Omental fat pad (tissue), 4 donors: ENCODE results near the gene XPNPEP2. TPM values are rescaled to one million over a fixed set of nuclear protein-coding genes. Genes with fewer than 3 reads are reported as not detected.

Experiments
- ATAC-seq: fragments of 150-250 bp; one replicate; pipeline ENCODE4 v1.9.1; 2016; ENCODE audit warnings: mild to moderate bottlenecking, moderate library complexity; ENCODE audit not compliant: low FRiP score
- DNase-seq: peaks from one replicate; pipeline ENCODE4 v3.0.0-alpha.2; 2019; ENCODE audit warnings: low spot score
- total RNA-seq, 4 donors: library from RNA; depleted of rRNA; stranded (reverse); fragments of >200 nt; gene quantifications; one replicate each; pipeline ENCODE4 v1.1.0, GENCODE V29; 2016
- TF ChIP-seq, protein P1 (sequence below), 3 donors: fragments of 450-650 bp; IDR thresholded peaks; one replicate each; pipeline ENCODE4 v1.5.1; 2016 to 2017; ENCODE audit warnings: antibody characterized with exemption in 3 of 3, mild to moderate bottlenecking in 3 of 3, moderate library complexity in 2 of 3

Gene XPNPEP2
- total RNA-seq, 4 donors from 2014 or later, result 2.4 to 7.8 (median 5.3) TPM

DNA sequence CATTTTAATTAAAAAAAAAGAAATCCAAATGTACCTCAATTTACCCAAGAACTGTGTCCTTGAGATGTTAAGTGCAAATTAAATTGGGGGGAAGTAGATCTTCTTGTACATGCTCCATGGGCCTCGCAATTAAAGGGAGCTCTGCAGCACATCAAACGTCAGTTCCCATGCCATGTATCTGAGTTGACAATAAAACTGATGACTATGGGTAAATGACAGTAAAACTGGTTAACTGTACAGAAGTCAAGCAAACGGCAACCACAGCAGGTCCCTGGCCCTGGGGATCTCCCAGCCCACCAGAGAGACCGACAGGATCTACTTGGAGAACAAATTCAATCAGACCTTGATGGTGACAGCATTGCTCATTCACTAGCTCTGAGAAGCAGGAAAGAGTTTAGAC, 32.8 kb upstream of the XPNPEP2 start:
- ATAC-seq (no peak), DNase-seq (no peak)
- TF ChIP-seq, protein P1, sequence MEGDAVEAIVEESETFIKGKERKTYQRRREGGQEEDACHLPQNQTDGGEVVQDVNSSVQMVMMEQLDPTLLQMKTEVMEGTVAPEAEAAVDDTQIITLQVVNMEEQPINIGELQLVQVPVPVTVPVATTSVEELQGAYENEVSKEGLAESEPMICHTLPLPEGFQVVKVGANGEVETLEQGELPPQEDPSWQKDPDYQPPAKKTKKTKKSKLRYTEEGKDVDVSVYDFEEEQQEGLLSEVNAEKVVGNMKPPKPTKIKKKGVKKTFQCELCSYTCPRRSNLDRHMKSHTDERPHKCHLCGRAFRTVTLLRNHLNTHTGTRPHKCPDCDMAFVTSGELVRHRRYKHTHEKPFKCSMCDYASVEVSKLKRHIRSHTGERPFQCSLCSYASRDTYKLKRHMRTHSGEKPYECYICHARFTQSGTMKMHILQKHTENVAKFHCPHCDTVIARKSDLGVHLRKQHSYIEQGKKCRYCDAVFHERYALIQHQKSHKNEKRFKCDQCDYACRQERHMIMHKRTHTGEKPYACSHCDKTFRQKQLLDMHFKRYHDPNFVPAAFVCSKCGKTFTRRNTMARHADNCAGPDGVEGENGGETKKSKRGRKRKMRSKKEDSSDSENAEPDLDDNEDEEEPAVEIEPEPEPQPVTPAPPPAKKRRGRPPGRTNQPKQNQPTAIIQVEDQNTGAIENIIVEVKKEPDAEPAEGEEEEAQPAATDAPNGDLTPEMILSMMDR (IDR thresholded peaks at IDR 0.05), result no peak

DNA sequence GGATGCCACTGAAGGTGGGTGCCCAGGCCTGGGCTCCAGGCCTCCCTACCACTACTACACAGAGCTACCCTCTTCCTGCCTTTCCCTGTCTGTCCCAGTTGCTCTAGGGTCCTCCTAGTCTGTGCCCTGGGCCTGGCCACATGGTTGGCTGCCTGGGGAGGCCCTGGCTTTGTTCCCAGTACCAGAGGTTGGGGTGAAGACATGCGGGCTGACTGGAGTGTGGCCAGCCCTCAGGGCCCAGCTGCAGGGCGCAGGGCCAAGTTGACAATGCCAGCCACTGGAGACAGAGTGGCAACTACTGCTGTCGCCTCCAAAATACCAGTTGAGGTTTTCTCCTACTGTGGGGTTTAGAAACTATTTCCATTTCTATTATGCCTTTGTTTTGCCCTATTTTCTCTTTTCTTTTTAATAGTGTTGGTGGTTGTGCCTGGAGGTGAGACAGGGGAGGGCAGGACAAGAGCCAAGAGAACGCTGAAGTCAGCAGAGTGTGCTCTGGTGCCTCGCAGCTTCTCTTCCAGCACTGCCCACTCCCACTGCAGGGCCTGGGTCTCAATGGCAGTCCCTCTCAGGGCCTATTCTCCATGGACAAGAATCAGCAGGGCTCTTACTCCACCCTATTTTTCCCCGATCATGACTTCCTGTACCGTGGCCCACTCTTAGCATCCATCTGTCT, 32.2 kb upstream of the XPNPEP2 start:
- DNase-seq (no peak), ATAC-seq (no peak)
- TF ChIP-seq, protein P1 (IDR thresholded peaks at IDR 0.05), result no peak

GRCh38 chrX:129714581-129714980, 24.2 kb upstream of the XPNPEP2 start:
- ATAC-seq (no peak), DNase-seq (no peak)
- TF ChIP-seq, protein P1 (IDR thresholded peaks at IDR 0.05), result no peak

DNA sequence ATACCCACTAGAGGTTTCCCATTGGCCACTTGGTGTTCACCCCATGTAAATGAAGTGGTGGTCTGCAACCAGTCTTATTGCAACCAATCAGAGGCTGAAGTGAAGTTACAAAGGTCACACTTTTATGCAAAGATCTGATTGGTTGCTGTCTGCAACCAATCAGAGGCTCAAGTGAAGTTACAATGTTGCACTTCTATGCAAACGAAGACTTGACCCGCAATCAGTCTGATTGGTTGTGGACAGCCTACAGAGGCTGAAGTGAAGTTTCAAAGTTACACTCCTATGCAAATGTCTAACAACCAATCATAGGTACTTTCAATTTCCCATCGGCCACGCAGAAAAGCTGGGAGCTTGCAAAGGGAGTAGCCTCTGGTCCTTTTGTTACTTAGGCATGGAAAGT, 22.3 kb upstream of the XPNPEP2 start:
- TF ChIP-seq, protein P1 (IDR thresholded peaks at IDR 0.05), result no peak
- DNase-seq (no peak), ATAC-seq (no peak)

DNA sequence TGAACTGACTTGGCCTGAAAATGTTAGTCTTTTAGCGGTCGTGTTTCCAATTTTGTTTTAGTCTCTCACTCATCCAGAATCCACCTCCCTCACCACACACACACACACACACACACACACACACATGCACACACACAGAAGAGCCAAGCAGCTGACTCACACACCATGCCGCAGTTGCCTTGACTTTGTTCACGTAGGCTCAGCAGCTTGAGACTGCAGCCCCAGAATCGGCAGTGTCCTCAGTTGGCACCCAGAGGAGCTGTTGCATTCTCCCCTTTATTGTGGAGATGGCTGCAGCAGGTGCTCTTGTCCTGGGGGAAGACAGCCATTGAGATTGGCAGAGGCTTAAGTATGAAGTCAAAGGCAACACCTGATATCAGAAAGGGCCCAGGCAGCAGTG, 20.9 kb upstream of the XPNPEP2 start:
- DNase-seq, result no peak
- TF ChIP-seq, protein P1 (IDR thresholded peaks at IDR 0.05), result no peak
- peak; percentile 37 for ATAC-seq

DNA sequence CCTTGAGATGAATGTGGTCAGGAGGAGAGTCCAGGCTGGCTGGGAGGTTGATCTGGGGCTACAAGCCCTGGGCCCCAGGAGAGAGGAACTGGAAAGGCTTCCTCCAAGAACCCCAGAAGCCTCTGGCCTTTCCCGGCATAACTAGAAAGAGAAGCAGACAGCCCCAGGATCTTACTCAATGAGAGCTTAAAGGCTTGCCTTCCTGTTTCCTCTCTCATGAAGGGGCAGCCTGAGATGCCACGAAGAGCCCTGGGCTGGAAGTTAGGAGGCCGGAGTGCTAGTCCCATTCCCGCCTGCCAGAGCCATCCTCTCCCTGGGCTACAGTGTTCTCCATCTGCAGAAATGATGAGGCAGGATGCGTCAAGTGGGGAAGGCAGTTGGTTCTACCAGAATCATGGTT, 20.1 kb upstream of the XPNPEP2 start:
- DNase-seq (no peak), ATAC-seq (no peak)
- TF ChIP-seq, protein P1 (IDR thresholded peaks at IDR 0.05), result no peak

DNA sequence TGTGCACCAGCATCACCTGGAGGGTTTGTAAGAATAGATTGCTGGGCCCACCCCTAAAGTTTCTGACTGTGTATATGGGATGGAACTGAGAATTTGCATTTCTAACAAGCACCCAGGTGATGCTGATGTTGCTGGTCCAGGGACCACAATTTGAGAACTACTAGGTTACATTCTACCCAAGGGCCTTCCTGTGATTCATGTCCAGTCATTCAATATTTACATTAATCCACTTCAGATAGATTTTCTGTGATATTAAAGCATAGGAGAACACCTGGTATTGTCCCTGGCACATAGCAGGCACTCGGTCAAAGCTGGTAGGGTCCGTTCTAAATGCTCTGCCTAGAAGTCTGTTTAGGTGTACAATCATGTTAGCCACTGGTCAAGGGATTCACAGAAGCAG, 19.5 kb upstream of the XPNPEP2 start:
- TF ChIP-seq, protein P1 (IDR thresholded peaks at IDR 0.05), result no peak
- ATAC-seq (no peak), DNase-seq (no peak)
